HG03280 (cell line): ENCODE data around the gene IL31RA.
"Not testable (repeated sequence)": the region's sequence is repeated elsewhere in the genome, so short reads cannot be mapped to it uniquely, and the experiment has no call there.

Experiments used
- ATAC-seq: cut with Tn5 transposase; IDR thresholded peaks from one replicate; pipeline ENCODE4 v1.9.1; 2021; ENCODE audit warnings: mild to moderate bottlenecking, moderate library complexity; ENCODE audit not compliant: unreplicated experiment

The IL31RA gene

DNA sequence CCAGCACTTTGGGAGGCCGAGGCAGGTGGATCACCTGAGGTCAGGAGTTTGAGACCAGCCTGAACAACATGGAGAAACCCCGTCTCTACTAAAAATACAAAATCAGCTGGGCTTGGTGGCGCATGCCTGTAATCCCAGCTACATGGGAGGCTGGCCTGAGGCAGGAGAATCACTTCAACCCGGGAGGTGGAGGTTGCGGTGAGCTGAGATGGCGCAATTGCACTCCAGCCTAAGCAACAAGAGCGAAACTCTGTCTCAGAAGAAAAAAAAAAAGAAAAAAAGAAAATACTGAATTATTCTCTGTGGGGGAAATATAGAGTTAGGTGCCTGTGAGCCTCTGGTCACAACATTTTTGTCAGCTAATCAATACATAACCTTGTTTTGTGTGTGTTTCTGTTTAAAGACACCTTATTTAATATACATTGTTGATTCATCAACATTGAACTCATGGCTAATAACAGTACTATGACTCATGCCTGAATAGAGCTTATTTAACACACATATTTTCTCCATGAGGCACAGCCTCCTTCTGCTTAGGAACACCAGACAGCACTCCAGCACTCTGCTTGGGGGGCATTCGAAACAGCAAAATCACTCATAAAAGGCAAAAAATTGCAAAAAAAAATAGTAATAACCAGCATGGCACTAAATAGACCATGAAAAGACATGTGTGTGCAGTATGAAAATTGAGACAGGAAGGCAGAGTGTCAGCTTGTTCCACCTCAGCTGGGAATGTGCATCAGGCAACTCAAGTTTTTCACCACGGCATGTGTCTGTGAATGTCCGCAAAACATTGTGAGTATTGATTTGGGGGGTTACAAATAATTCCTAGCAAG lies at the start of gene IL31RA:
Gene IL31RA (plus strand): TSS at position 519 of the 836 bp plus-strand sequence. CDS start 214 bp downstream, at position 733.
- no peak for ATAC-seq

DNA sequence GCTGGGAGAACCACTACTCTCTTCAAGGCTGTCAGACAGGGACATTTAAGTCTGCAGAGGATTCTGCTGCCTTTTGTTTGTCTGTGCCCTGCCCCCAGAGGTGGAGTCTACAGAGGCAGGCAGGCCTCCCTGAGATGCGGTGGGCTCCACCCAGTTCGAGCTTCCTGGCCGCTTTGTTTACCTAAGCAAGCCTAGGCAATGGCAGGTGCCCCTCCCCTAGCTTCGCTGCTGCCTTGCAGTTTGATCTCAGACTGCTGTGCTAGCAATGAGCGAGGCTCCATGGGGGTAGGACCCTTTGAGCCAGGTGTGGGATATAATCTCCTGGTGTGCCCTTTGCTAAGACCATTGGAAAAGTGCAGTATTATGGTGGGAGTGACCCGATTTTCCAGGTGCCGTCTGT lies 42.3 kb upstream of the IL31RA start:
- not testable (repeated sequence) for ATAC-seq

DNA sequence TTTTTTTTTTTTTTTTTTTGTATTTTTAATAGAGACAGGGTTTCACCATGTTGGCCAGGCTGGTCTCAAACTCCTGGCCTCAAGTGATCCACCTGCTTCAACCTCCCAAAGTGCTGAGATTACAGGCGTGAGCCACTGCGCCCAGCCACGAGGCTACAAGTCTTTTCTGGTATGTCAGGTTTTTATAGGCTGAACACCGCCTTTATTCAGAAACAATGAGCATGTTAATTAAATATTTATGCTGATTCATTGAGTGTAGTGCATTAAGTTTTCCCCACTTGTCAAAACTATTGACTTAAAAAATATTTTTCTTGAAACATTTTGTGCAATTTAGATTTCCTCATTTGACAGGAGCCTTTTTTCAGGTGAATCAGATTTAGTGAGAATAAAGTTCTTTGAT lies 35.2 kb upstream of the IL31RA start:
- ATAC-seq, result not testable (repeated sequence)

DNA sequence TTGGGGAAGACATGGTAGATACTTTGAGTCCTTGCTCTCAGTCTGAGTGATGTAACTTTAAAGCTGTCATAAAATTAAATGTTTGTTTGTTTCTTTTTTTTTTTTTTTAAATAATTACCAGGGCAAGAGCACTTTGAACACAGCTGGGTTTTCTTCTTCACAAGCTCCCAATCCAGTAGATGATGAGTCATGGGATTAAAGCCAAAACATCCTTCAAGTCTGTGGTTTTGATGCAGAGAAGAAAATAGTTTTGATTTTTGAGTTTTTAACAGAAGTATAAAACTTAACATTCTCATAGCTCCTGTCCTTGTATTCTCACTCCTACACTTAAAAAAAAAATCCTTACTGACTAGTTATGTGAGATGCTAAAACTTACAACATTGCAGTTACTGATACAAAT lies 34.8 kb upstream of the IL31RA start:
- no peak for ATAC-seq

DNA sequence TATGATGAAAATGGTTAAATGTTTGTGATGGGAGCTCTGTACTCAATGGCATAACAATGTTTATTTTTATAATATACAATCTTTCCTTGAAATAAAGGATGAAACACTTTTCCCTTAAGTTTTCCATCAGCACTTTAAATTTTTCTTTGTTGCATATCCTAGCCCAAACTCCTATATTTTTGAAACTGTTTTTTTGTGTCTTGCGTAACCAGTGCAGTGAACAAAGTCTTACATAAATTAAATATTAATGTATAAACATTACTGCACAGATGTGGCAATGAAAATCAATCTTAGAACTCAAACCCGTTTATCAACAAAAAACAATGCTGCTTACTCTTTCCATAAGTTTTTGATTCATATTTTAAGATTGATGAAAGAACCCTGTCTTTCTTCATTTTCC lies 34.1 kb upstream of the IL31RA start:
- no peak for ATAC-seq

DNA sequence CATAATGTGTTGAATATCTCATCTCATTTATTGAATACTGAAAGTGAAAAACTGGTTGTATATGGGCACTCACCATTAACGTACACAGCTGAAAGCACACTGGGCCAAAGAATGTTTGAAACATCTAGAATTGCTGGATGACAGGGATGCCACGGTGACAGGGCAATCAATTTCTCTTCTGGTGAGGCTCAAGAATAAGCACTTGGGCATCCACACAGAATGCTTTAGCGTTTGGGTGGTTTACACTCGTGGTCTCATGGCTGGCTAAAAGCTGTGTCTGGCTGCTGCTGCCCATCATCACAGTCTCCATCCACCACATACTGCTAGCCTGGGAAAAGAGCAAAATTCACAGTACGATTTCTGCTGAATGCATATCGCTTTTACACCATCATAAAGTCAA lies 30.7 kb upstream of the IL31RA start:
- ATAC-seq, result no peak

DNA sequence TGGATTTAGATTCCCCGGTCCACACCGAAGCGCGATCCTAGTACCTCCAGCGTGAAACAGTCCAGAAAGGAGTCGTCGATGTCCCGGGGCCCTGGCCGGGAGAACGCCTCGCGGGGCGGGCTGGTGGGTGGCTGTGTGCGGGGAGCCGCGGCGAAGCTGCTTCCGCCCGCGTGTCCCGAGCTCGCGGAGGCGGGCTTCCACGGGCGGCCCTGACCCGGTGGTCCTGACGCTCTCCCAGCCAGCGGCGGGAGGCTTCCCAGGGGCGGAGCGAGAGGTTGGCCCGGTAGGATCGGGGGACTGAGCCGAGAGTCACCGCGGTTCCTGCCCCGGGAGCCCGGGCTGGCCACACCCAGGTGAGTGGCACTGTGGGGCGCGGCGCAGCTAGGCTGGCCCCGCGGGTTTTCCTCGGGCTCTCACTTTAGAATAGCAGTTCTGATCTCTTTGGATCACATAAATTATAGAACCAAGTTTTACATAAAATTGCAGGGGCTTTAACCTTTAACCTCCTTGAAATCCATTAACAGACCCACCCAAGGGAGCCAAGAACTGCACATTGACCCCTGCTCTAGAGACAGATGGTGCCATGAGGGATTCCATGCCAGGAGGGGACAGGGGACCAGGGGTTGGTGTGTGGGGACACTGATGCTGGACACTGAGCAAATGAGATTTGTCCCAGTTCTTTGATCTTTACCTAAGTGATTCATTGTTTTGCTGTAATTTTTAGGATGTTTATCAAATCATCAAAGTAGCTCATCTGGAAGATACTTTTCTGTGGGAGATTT lies 29.2 kb upstream of the IL31RA start:
- ATAC-seq, result no peak

DNA sequence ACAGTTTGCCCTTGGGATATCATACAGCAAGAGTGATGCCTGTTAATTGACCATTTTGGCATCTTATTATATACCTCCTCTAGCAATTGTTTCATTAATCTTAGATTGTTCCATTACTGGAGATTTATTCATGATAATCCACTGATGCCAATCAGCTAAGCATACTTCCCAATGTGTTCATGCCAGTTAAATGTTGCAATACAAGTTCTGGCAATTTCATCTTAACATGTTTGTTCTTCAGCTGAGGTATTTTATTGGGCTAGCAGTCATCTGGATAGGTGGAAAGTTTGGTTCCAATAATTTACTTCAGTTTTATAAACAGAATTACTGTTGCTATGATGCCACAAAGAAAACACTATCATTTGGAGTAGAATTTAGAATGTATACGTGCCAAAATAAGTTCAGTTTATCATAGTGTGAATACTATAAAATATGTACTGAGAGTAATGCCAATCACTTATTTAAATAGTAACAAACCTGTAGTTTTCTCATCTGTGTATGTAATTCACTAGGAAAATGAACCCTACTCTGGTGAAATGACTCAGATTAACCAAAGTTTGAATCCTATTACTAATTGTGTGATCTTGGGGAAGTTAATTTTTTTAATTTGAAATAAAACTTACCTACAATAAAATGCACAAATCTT lies 27.9 kb upstream of the IL31RA start:
- no peak for ATAC-seq

DNA sequence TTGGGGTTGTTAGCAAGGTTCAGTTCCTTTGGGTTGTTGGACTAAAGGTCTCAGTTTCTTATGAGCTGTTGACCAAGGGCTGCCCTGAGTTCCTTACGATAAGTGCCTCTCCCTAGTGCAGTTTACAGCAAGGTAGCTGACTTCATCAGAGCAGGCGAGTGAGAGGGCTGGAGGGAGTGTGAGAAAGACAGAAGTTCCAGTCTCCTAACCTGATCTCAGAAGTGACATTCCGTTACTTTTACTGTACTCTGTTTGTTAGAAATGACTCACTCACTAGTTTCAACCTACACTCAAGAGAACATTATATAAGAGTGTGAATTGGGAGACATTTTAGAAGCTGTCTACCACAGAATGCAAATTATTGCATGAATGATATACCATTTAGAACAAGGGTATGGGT lies 21.2 kb upstream of the IL31RA start:
- no peak for ATAC-seq

DNA sequence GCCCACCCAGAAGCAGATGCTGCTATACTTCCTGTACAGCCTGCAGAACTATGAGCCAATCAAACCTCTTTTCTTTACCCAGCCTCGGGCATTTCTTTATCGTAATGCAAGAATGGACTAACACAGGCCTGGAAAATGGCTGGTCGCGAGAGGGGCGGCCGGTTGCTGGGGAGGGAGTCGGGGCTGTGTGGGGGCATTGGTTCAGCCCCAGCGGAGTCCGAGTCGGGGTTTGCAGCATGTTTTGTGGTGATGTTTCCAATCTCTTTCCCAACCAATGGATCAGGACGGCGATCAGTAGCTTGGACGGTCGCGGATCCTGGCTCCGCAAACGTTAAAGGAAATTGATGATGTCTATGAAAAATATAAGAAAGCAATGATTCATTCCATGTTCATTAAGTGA lies 18.7 kb upstream of the IL31RA start:
- no peak for ATAC-seq

DNA sequence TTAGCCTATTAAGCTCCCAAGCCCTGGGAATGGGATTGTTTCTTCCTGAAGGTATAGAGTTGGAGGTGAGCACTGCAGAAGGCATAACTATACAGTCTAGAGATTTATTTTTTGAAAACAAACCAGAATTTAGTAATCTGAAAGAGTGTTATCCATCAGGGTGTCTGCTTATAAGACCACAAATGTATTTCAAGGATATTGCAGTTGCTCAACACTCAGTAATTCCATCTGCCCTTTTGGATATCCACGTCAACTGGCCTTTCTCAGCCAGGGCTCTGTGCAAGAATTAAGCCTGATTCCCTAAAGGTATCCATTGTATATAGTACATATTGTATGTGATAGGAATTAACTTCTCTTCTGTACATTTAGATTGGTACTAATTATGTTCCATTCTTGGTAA lies 15.0 kb upstream of the IL31RA start:
- no peak for ATAC-seq

DNA sequence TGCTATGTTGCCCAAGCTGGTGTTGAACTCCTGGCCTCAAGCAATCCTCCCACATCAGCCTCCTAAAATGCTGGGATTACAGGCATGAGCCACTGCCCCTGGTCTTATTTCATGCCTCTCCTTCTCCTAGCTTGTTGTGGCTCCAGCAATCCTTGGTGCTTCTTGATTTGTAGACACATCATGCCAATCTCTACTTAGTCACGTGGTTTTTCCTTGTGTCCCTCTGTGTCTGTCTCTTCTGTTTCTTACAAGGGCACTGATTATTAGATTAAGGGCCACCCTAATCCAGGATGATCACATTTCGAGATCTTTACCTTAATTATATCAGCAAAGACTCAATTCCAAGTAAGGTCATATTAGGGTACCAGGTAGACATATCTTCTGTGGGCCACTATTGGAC lies 9.2 kb upstream of the IL31RA start:
- no peak for ATAC-seq

DNA sequence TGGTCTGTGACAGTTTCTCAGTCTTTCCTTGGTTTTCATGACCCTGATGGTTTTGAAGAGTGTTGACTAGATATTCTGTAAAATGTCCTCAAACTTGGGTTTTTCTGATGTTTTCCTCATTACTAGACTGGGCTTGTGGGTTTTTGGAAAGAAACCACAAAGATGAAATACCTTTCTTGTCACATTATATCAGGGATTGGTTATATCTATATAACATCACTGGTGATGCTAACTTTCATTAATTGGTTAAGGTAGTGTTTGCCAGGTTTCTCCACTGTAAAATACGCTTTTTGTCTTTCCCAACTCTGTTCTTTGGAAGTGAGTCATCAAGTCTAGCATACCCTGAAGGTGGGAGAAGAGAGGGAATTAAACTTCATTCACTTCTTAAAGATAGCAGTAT lies 3.3 kb upstream of the IL31RA start:
- ATAC-seq, result no peak

DNA sequence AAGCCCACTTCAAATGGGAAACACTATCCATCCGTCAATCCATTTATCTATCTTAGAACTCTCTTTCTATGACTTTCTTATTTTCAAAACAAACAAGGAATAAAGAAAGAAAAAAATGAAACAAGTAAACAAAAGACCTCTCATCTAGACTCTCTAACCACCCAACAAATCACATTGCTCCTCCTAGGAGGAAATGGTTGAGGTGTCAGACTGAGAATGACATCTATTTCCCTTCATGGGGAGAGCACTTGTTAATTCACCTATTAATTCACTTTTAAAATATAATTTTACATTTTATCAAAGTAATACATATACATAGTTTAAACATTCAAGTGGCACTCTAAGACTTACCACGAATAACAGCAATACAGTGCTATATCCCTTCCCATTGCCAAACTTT lies 2.4 kb upstream of the IL31RA start:
- ATAC-seq, result no peak

DNA sequence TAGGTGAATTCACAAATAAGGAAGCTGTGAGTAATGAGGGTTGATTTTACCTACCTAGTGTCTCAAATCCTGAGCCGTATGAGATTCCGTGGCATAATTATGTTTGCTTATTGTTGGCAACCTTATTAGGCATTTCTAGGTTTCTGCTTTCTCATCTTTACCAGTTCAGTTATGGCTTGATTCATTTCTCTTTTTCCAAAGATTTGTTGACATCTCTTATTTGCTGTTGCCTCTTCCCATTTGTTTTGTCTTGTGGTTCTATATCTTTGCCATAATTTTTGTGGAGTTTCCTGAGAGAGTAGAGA lies 470 bp downstream of the IL31RA start:
- no peak for ATAC-seq

DNA sequence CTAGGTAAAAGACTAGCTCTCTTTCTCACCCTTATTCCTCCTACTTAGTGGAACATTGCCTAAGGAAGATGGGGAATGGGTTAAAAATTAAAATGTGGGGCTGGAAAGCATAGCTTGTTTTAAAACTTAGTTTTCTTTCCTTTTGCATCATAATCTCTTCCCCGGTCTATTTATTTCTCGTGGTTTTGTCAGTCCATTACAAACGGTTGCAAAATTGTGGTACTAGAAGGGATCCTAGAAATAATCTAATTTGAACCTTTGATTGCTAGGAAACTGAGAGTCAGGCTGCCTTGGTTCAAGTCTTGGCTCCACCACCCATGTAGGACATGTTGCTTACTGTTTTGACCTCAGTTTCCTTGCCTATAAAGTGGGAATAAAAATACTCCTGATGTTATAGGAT lies 1.3 kb downstream of the IL31RA start:
- ATAC-seq, result no peak

DNA sequence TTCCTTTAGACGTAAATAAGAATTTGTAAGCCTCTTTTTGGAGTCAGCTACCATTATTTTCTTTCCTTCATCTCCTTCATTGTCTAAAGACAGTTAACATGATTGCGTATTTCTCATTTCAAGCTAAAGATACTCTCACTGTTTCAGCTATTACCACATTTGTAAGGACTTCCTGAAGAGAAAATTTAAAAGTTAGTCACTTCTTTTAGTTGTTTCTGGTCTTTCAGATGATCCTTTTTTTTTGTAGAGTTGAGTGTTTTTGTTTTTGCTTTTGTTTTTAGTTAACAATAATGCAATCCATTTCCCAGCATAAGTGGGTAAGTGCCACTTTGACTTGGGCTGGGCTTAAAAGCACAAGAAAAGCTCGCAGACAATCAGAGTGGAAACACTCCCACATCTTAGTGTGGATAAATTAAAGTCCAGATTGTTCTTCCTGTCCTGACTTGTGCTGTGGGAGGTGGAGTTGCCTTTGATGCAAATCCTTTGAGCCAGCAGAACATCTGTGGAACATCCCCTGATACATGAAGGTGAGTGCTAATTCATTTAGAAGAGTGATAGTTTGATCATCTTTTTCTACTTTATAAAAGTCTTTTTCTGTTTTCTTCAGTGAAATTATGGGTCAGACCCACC lies 2.0 kb downstream of the IL31RA start:
- ATAC-seq, result no peak

DNA sequence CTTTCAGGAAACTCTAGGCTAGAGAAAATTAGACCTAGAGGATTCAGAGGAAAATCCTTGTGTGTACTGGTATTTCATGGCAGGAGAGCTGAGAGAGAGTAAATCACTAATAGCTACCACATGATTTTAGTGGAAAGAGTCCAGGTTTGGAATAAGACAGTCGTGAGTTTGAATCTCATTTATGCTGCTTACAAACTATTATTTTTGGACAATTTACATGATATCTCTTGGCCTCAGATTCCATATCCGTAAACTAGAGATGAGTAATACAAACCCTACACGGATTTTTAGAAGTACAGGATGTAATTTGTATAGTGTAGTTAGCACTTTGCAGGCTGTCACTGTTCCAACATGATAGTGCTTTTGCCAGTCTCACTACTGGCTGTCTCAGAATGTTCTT lies 2.7 kb downstream of the IL31RA start:
- ATAC-seq, result no peak

DNA sequence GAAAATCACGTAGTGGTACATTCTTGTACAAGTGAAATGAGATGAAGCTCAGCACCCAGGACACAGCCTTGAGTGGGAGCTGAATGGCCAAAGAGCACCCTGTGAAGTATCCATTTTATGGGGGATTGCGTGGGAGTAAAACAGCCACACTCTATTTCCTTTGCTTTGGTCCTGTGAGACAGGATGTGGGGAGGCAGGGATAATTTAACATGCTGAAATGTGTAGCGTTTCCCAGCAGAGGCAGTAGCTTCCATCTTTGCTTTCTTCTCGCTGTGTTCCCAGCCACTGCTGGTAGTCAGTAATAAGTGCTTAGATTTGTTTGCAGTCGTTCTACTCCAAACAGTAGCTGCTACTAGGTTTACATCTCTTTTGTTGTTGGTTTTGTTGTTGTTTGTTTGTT lies 4.4 kb downstream of the IL31RA start:
- ATAC-seq, result no peak

DNA sequence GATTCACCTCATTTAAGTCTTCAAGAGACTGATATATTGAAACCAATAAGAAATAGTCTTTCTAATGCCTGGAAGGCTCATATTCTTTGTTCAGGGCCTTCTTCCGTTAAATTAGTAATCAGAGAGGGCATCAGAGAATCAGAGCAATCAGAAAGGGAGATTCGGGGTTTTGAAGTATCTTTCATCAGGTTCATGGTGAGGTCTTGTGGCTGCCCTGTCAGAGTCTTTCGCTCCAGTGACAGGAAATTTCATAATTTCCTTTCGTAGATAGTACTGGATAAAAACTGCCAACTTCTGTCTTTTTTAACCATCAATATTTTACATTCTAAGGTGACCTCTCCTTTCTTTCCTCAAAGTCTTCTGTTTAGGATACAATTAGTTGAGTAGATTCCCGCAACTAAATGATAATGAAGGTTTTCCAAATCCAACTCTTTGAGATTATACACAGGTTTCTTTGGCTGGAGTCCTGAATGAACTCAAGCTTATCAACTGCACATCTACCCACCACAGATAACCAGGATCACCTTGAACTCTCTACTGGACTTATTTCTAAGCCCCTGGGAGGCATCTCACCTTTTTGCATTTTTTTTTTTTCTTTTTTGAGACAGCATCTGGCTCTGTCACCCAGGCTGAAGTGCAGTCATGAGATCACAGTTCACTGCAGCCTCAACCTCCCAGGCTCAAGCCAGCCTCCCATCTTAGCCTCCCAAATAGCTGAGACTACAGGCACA lies 5.5 kb downstream of the IL31RA start:
- ATAC-seq, result no peak

DNA sequence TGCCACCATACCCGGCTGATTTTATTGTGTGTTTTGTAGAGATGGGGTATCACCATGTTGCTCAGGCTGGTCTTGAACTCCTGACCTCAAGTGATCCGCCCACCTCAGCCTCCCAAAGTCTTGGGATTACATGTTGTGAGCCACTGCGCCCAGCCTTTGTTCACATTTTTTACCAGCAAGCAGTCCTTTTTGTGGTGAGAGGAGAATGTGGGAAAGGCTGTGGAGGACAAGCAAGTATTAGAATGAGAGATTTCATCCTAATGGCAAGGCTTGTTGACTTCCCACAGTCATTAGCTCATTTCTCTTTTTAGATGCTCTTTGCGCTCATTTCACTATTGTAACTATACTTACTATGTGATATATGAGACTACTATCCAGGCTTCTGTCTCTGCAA lies 6.1 kb downstream of the IL31RA start:
- no peak for ATAC-seq
